ENCODE measurements around the gene ATXN7L1. TPM values are rescaled to one million over a fixed set of nuclear protein-coding genes. Genes with fewer than 3 reads are reported as not detected.
A peak's percentile ranks its signal among the peaks of the same experiment; 100 is the strongest.

Gene ATXN7L1
- total and polyA plus RNA-seq, 8 donors: 2.3 to 9.3 (median 5.0) TPM

GRCh38 chr7:105878746-105879605 is 2.6 kb upstream of the ATXN7L1 start:
- Histone ChIP-seq H3K4me1 (peaks cover 0 to 7% (median 0%) of the 10 kb centered on the region in 3 donors), H3K27ac (no peak overlapping the region), H3K36me3 (no peaks in the 10 kb centered on the region), H3K4me3 (no peak overlapping the region), H3K27me3 (no peaks in the 10 kb centered on the region), H3K9me3 (no peaks in the 10 kb centered on the region)
- DNase-seq (no peak), ATAC-seq (no peak), FAIRE-seq (no peak)
- intact Hi-C loops (cut with DNase I): no loop called here
- 86 to 94% methylated on average over 2 of the region's 2 CpGs for WGBS, 2 donors
- no peak for TF ChIP-seq CTCF (IDR thresholded peaks at IDR 0.05)

GRCh38 chr7:105877736-105878135 is 1.3 kb upstream of the ATXN7L1 start:
- 41% methylated on average over 10 of the region's 10 CpGs for WGBS, 2 donors
- FAIRE-seq (no peak), DNase-seq (no peak), ATAC-seq (no peak)
- TF ChIP-seq CTCF (IDR thresholded peaks at IDR 0.05): no peak
- H3K27ac ChIP-seq: peak overlapping the region in 2 of 4 donors; percentile 41 to 60
- H3K9me3 ChIP-seq: no peaks in the 10 kb centered on the region
- H3K27me3 ChIP-seq: no peaks in the 10 kb centered on the region
- H3K4me3 ChIP-seq: peak overlapping the region; percentile 57 to 81 (median 70)
- H3K4me1 ChIP-seq: peaks cover 0 to 7% (median 0%) of the 10 kb centered on the region in 3 donors
- no peaks in the 10 kb centered on the region for H3K36me3 ChIP-seq
- intact Hi-C loops (cut with DNase I): no loop called here

- peak overlapping the region; percentile 41 to 60 (median 50) for H3K27ac ChIP-seq
- peak; percentile 32 to 73 (median 52) for DNase-seq
Measured at GRCh38 chr7:105876964-105877601, 684 bp upstream of the ATXN7L1 start.

GRCh38 chr7:105875505-105875904 is 894 bp downstream of the ATXN7L1 start:
- TF ChIP-seq CTCF (IDR thresholded peaks at IDR 0.05): no peak
- H3K4me1 ChIP-seq: peaks cover 0 to 7% (median 0%) of the 10 kb centered on the region in 3 donors
- intact Hi-C loops (cut with DNase I): no loop called here
- DNase-seq (no peak), ATAC-seq (no peak), FAIRE-seq (no peak)
- H3K4me3 ChIP-seq: peak overlapping the region; percentile 21 to 81 (median 70)
- 49 to 52% methylated on average over 4 of the region's 4 CpGs for WGBS, 2 donors
- no peaks in the 10 kb centered on the region for H3K27me3 ChIP-seq
- no peak overlapping the region for H3K27ac ChIP-seq
- H3K9me3 ChIP-seq: no peaks in the 10 kb centered on the region
- no peaks in the 10 kb centered on the region for H3K36me3 ChIP-seq

More at GRCh38 chr7:105876964-105877601, 684 bp upstream of the ATXN7L1 start:
- peak overlapping the region; percentile 57 to 81 (median 70) for H3K4me3 ChIP-seq
- H3K36me3 ChIP-seq: no peaks in the 10 kb centered on the region
- H3K4me1 ChIP-seq: peaks cover 0 to 7% (median 0%) of the 10 kb centered on the region in 3 donors
- intact Hi-C loops (cut with DNase I): no loop called here
- WGBS, 2 donors: 0 to 1% methylated on average over 31 to 42 of the region's 42 CpGs
- ATAC-seq (peak; percentile 42 to 59 (median 49)), FAIRE-seq (no peak)
- no peaks in the 10 kb centered on the region for H3K27me3 ChIP-seq
- no peak for TF ChIP-seq CTCF (IDR thresholded peaks at IDR 0.05)
- H3K9me3 ChIP-seq: no peaks in the 10 kb centered on the region
